ENCODE measurements around the gene SLC2A4RG.
"Not testable (repeated sequence)": the region's sequence is repeated elsewhere in the genome, so short reads cannot be mapped to it uniquely, and the experiment has no call there.

Gene SLC2A4RG

DNA sequence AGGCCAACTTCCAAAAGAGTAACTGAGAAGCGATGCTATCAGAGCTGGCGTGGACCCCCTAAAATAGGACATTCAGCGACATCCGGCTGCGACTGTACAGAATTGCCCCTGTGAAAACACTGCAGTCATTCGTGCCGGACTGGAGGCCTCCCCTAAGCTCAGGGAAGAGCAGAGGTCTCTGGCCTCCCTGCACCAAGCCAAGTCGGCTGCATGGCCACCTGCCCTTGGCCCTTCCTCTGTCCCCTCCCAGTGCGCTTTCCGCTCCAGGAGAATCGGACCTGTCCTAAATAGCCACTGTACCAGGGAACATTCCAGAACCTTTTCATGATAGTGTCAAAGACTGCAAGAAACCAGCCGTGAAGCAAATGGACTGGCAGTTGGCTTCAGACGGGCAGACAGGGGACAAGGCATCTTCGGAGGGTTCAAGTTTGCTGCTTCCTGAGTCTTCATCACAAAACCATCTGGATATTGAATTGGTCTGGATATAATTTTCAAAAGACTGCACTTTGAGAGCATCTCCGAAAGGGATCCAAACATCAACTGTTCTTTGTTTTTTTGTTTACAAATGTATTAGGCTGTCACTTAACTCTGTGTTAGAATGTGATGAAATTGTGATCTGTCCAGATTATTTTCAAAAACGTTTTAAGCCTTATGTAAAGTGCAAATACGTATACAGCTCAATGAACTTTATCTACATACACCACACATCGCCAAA is 16.5 kb downstream of the SLC2A4RG start:
- DNase-seq = no peak

GRCh38 chr20:63756648-63756991 is 17.0 kb downstream of the SLC2A4RG start:
- DNase-seq = no peak

GRCh38 chr20:63758152-63758551 is 18.6 kb downstream of the SLC2A4RG start:
- no peak for DNase-seq

DNA sequence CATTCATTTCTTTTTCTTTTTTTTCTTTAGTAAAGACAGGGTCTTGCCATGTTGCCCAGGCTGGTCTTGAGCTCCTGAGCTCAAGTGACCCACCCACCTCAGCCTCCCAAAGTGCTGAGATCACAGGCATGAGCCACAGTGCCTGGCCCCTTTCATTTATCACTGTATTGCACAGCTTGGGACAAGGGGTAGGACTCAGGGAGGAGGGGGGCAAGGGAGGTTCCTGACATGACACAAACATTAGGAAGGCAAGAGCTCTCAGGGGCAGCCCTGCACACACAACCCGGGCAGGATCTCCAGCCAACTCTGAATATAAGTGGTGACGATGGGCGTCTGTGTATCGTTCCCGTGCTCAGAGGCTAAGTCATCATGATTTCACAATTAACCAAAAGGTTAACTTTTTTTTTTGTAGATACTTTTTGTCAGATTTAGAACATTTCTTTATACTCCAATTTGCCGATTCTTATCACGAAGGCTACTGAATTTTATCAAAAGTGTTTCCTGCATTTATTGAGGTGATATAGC is 19.9 kb downstream of the SLC2A4RG start:
- DNase-seq = no peak

- DNase-seq = no peak
These were observed 25.7 kb downstream of the SLC2A4RG start for GRCh38 chr20:63765082-63765873.

DNA sequence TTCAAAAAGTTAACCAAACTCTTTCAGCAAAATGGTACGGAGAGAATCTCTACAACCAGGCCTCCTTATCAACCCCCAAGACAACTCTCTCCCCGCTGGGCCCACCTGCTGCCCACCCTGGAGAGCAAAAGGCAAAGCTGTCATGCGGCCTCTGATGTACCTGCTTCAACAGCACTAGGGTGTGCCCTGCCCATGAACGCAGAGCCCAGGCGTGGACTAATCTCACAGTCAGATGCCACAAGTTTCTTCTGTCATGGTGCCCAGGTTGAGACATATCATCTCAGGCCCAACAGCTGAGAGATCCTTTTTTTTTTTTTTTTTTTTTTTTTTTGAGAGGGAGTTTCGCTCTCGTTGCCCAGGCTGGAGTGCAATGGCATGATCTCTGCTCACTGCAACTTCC is 26.3 kb downstream of the SLC2A4RG start:
- DNase-seq = no peak

GRCh38 chr20:63766695-63767426 is 27.3 kb downstream of the SLC2A4RG start:
- DNase-seq = no peak

- no peak for DNase-seq
These were observed 27.9 kb downstream of the SLC2A4RG start for GRCh38 chr20:63767456-63767855.

GRCh38 chr20:63767886-63768285 is 28.3 kb downstream of the SLC2A4RG start:
- DNase-seq = no peak

GRCh38 chr20:63768591-63769515 is 29.3 kb downstream of the SLC2A4RG start:
- DNase-seq = no peak

- no peak for DNase-seq
These were observed 30.4 kb downstream of the SLC2A4RG start for GRCh38 chr20:63769891-63770474.

DNA sequence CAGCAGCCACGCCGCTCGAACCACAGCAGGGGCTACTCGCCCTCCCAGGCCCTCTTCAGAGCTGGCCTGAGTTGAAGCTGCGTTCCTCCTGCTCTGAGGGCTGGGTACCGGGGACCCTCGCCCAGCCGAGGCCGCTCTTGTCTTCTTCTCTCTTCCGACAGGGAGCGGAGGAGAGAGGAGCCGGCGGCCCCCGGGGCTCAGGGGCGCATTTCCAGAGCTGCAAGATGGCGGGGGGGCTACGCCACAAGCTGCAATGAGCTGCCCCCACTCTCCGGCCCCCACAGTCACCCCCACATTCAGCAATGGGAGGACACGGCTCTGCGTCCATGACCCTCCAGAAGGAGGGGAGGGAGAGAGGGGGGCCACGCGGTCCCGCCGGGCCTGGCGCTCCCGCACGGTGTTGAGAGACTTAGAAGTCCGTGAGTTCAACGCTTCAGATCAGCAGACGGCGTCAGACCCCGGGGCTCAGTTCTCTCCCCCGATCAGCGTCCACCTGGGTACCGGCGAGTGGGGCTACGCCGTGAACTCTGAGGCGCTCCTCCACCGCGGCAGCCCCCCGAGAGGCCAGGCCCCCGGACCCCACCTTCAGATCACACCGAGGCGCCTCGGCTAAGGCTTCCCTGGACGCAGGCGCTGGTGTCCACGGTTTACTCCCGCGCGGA is 31.6 kb downstream of the SLC2A4RG start:
- no peak for DNase-seq

DNA sequence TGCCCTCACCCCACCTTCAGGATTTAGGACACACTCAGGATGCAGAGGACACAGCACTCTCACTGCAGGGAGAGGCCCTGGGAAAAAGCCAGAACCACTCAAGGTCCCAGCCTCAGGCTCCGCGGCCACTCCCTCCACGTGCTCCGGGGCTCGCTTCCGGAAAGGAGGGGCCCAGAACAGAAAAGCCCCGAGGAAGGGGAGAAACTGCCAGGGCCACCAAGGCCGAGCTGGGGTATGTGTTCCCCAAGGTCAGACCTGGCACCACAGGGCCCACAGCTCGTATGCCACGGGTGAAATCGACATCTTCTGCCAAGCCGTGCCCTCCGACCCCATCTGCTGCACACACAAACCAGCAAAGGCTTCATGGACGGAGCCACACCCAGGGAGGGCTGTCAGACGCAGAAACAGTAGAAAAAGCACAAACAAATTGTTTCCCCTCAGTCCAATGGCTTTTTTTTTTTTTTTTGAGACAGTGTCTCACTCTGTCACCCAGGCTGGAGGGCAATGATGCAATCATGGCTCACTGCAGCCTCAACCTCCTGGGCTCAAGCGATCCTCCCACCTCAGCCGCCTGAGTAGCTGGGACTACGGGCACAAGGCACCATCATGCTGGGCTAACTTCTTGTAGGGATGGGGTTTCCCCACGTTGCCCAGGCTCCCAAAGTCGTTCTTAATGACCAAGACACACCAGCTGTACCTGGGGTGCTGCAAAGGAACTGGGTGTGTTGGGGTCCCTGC is 33.4 kb downstream of the SLC2A4RG start:
- no peak for DNase-seq

DNA sequence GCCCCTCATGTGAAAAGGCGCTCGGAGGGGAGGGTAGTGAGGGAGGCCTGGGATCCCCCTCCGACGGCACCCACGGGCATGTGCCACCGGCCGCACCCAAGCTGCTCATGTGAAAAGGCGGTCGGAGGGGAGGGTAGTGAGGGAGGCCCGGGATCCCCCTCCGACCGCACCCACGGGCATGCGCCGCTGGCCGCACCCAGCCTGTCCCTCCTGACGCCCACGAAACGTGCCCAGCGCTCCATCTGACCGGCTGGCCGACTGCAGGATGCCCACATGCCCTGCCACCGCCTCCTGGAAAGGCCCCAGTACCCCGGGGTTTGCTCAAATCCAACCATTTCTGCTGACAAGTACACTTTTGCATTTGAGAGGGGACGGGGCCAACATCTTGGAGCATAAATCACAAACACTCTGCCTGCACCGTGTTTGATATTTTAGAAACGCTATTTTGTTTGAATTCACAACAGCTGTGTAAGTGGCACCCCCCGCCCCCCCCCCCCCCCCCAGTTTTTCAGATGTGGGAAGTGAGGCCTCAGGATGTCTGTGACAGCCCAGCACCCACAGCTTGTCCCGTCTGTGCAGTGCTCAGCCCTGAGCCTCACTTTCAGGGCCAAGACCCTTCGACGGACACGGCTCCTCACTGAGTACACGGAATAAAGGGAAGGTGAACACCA is 34.1 kb downstream of the SLC2A4RG start:
- no peak for DNase-seq

DNA sequence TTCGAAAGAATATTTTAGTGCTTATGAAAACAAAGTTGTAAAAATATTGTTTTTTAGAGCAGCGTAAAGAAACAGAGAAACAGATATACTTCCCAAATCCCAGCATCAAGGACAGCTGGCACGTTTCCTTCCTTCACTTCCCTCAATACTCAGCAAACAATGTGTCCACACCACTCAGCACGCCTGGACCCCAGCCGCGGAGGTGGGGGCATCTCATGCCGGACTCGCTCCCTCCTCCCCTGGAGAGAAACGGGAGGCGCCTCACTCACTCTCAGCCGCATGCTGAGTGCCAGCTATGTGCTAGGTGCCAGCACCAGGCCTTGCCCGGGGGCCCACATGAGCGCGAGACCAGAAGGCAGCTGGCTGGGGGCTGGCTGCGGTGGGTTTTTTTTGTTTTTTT is 34.7 kb downstream of the SLC2A4RG start:
- no peak for DNase-seq

- DNase-seq = no peak
These were observed 35.8 kb downstream of the SLC2A4RG start for GRCh38 chr20:63775096-63775978.

DNA sequence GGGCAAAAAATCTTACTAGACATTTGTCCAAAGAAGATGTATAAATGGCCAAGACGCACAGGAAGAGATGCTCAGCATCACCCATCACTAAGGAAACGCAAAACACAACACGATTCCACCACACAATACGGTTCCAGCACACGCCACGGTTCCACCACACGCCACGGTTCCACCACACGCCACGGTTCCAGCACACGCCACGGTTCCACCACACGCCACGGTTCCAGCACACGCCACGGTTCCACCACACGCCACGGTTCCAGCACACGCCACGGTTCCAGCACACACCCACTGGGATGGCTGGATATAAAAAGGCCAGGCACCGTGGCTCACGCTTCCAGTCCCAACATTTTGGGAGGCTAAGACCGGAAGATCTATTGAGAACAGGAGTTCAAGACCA is 37.3 kb downstream of the SLC2A4RG start:
- not testable (repeated sequence) for DNase-seq

- no peak for DNase-seq
These were observed 38.0 kb downstream of the SLC2A4RG start for GRCh38 chr20:63777614-63778013.

Data from DMS53 (cell line).